ENCODE results near the gene TMEM203. TPM values are rescaled to one million over a fixed set of nuclear protein-coding genes. Genes with fewer than 3 reads are reported as not detected.

The TMEM203 gene
- total and polyA plus RNA-seq, 4 donors: 19.9 to 27.5 (median 21.5) TPM

DNA sequence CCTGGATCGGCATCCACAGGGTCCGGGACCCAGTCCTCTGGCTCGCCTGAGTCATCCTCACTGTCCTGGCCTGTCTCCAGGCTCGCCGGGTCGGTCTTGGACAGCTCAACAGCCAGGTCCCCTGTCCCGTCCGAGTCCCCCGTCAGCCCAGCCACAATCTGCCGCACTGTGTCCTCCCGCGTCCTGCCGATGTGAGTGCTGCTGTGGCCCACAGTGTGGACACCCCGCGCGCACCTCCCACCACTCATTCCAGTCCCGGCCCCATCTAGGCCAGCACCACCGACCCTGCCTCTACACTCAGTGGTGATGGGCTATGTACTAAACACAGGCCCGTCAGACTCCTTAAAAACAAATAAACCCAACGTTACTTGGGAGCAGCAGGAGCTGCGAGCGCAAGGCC, 23.8 kb downstream of the TMEM203 start:
- no peak overlapping the region for H3K27ac ChIP-seq (ENCODE audit: low read depth in 1 of 2, low read length in 2 of 2)
- H3K9me3 ChIP-seq (ENCODE audit: control insufficient read depth in 4 of 4, low read length in 3 of 4): no peaks in the 10 kb centered on the region
- TF ChIP-seq, protein P1, sequence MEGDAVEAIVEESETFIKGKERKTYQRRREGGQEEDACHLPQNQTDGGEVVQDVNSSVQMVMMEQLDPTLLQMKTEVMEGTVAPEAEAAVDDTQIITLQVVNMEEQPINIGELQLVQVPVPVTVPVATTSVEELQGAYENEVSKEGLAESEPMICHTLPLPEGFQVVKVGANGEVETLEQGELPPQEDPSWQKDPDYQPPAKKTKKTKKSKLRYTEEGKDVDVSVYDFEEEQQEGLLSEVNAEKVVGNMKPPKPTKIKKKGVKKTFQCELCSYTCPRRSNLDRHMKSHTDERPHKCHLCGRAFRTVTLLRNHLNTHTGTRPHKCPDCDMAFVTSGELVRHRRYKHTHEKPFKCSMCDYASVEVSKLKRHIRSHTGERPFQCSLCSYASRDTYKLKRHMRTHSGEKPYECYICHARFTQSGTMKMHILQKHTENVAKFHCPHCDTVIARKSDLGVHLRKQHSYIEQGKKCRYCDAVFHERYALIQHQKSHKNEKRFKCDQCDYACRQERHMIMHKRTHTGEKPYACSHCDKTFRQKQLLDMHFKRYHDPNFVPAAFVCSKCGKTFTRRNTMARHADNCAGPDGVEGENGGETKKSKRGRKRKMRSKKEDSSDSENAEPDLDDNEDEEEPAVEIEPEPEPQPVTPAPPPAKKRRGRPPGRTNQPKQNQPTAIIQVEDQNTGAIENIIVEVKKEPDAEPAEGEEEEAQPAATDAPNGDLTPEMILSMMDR (IDR thresholded peaks at IDR 0.05; ENCODE audit: low read depth, low read length, missing input control): no peak
- TF ChIP-seq GABPA (IDR thresholded peaks at IDR 0.05 in 1 of 2, conservative IDR thresholded peaks at IDR 0.05 in 1 of 2) (no peak), FOXA2 (IDR thresholded peaks at IDR 0.05) (no peak), RXRA (IDR thresholded peaks at IDR 0.05) (no peak), FOXA1 (IDR thresholded peaks at IDR 0.05) (no peak), YY1 (IDR thresholded peaks at IDR 0.05) (no peak), EGR1 (IDR thresholded peaks at IDR 0.05; ENCODE audit: low read depth in 2 of 2) (no peak), JUND (IDR thresholded peaks at IDR 0.05) (no peak), SP1 (IDR thresholded peaks at IDR 0.05) (no peak), HNF4A (conservative IDR thresholded peaks at IDR 0.05) (no peak), TAF1 (conservative IDR thresholded peaks at IDR 0.05) (no peak)
- TF ChIP-seq, protein P2, sequence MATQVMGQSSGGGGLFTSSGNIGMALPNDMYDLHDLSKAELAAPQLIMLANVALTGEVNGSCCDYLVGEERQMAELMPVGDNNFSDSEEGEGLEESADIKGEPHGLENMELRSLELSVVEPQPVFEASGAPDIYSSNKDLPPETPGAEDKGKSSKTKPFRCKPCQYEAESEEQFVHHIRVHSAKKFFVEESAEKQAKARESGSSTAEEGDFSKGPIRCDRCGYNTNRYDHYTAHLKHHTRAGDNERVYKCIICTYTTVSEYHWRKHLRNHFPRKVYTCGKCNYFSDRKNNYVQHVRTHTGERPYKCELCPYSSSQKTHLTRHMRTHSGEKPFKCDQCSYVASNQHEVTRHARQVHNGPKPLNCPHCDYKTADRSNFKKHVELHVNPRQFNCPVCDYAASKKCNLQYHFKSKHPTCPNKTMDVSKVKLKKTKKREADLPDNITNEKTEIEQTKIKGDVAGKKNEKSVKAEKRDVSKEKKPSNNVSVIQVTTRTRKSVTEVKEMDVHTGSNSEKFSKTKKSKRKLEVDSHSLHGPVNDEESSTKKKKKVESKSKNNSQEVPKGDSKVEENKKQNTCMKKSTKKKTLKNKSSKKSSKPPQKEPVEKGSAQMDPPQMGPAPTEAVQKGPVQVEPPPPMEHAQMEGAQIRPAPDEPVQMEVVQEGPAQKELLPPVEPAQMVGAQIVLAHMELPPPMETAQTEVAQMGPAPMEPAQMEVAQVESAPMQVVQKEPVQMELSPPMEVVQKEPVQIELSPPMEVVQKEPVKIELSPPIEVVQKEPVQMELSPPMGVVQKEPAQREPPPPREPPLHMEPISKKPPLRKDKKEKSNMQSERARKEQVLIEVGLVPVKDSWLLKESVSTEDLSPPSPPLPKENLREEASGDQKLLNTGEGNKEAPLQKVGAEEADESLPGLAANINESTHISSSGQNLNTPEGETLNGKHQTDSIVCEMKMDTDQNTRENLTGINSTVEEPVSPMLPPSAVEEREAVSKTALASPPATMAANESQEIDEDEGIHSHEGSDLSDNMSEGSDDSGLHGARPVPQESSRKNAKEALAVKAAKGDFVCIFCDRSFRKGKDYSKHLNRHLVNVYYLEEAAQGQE (IDR thresholded peaks at IDR 0.05): no peak
- TF ChIP-seq, protein P3, sequence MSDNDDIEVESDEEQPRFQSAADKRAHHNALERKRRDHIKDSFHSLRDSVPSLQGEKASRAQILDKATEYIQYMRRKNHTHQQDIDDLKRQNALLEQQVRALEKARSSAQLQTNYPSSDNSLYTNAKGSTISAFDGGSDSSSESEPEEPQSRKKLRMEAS (IDR thresholded peaks at IDR 0.05): no peak
- TF ChIP-seq, protein P4, sequence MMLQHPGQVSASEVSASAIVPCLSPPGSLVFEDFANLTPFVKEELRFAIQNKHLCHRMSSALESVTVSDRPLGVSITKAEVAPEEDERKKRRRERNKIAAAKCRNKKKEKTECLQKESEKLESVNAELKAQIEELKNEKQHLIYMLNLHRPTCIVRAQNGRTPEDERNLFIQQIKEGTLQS (IDR thresholded peaks at IDR 0.05): no peak
- TF ChIP-seq, protein P5, sequence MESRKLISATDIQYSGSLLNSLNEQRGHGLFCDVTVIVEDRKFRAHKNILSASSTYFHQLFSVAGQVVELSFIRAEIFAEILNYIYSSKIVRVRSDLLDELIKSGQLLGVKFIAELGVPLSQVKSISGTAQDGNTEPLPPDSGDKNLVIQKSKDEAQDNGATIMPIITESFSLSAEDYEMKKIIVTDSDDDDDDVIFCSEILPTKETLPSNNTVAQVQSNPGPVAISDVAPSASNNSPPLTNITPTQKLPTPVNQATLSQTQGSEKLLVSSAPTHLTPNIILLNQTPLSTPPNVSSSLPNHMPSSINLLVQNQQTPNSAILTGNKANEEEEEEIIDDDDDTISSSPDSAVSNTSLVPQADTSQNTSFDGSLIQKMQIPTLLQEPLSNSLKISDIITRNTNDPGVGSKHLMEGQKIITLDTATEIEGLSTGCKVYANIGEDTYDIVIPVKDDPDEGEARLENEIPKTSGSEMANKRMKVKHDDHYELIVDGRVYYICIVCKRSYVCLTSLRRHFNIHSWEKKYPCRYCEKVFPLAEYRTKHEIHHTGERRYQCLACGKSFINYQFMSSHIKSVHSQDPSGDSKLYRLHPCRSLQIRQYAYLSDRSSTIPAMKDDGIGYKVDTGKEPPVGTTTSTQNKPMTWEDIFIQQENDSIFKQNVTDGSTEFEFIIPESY (IDR thresholded peaks at IDR 0.05): no peak
- no peaks in the 10 kb centered on the region for H3K27me3 ChIP-seq (ENCODE audit: control insufficient read depth in 4 of 4, insufficient read depth in 4 of 4, low read length in 3 of 4)
- no peak for DNase-seq (ENCODE audit: low spot score)
- H3K4me1 ChIP-seq (ENCODE audit: control insufficient read depth in 4 of 4, insufficient read depth in 4 of 4, low read length in 3 of 4): peaks cover 2 to 9% (median 7%) of the 10 kb centered on the region in 4 donors
- H3K9ac ChIP-seq (ENCODE audit: low read depth in 1 of 2, low read length in 2 of 2): no peak overlapping the region
- peaks cover 15 to 70% (median 28%) of the 10 kb centered on the region in 4 donors for H3K36me3 ChIP-seq (ENCODE audit: control insufficient read depth in 4 of 4, insufficient read depth in 3 of 4, low read depth in 1 of 4, low read length in 3 of 4)
- WGBS: 96% methylated on average over 22 of the region's 22 CpGs
- H3K4me3 ChIP-seq (ENCODE audit: low read depth in 1 of 3, low read length in 3 of 3): no peak overlapping the region

DNA sequence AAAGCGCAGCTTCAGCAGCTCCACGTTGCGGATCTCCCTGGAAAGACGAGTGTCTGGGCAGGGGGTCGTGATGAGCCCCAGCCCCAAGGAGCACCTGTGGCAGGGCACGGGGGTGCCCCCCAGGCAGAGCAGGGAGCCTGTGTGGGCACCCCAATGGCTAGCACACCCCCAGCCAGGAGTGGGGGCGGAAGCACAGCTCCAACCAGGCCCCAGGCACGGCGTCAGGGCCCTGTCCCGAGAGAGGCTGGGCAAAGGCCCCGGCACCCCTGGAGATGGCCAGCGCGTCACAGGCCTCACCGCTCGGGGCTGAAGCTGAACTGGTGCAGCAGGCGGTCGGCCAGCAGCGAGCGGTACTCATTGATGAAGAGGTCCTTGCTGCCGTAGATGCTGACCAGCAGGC, 25.0 kb downstream of the TMEM203 start:
- peaks cover 15 to 65% (median 27%) of the 10 kb centered on the region in 4 donors for H3K36me3 ChIP-seq (ENCODE audit: control insufficient read depth in 4 of 4, insufficient read depth in 3 of 4, low read depth in 1 of 4, low read length in 3 of 4)
- no peak overlapping the region for H3K27ac ChIP-seq (ENCODE audit: low read depth in 1 of 2, low read length in 2 of 2)
- H3K9me3 ChIP-seq (ENCODE audit: control insufficient read depth in 4 of 4, low read length in 3 of 4): no peaks in the 10 kb centered on the region
- no peaks in the 10 kb centered on the region for H3K27me3 ChIP-seq (ENCODE audit: control insufficient read depth in 4 of 4, insufficient read depth in 4 of 4, low read length in 3 of 4)
- no peak for DNase-seq (ENCODE audit: low spot score)
- H3K9ac ChIP-seq (ENCODE audit: low read depth in 1 of 2, low read length in 2 of 2): no peak overlapping the region
- TF ChIP-seq, protein P4 (IDR thresholded peaks at IDR 0.05): no peak
- no peak for TF ChIP-seq GABPA (IDR thresholded peaks at IDR 0.05 in 1 of 2, conservative IDR thresholded peaks at IDR 0.05 in 1 of 2)
- TF ChIP-seq RXRA (IDR thresholded peaks at IDR 0.05): no peak
- TF ChIP-seq, protein P3 (IDR thresholded peaks at IDR 0.05): no peak
- no peak for TF ChIP-seq HNF4A (conservative IDR thresholded peaks at IDR 0.05)
- TF ChIP-seq SP1 (IDR thresholded peaks at IDR 0.05): no peak
- TF ChIP-seq, protein P1 (IDR thresholded peaks at IDR 0.05; ENCODE audit: low read depth, low read length, missing input control): no peak
- no peak for TF ChIP-seq YY1 (IDR thresholded peaks at IDR 0.05)
- TF ChIP-seq NR2F2 (IDR thresholded peaks at IDR 0.05): no peak
- no peak for TF ChIP-seq FOXA2 (IDR thresholded peaks at IDR 0.05)
- no peak for TF ChIP-seq EGR1 (IDR thresholded peaks at IDR 0.05; ENCODE audit: low read depth in 2 of 2)
- no peak for TF ChIP-seq JUND (IDR thresholded peaks at IDR 0.05)
- TF ChIP-seq TAF1 (conservative IDR thresholded peaks at IDR 0.05): no peak
- TF ChIP-seq FOXA1 (IDR thresholded peaks at IDR 0.05): no peak
- TF ChIP-seq RAD21 (IDR thresholded peaks at IDR 0.05): no peak
- H3K4me3 ChIP-seq (ENCODE audit: low read depth in 1 of 3, low read length in 3 of 3): no peak overlapping the region
- 97% methylated on average over 20 of the region's 20 CpGs for WGBS
- H3K4me1 ChIP-seq (ENCODE audit: control insufficient read depth in 4 of 4, insufficient read depth in 4 of 4, low read length in 3 of 4): no peaks in the 10 kb centered on the region
